ENCODE measurements around the gene CHCHD6. TPM values are rescaled to one million over a fixed set of nuclear protein-coding genes. Genes with fewer than 3 reads are reported as not detected.

Gene CHCHD6
- total and polyA plus RNA-seq, 4 donors, result 2.0 to 5.1 (median 3.9) TPM

DNA sequence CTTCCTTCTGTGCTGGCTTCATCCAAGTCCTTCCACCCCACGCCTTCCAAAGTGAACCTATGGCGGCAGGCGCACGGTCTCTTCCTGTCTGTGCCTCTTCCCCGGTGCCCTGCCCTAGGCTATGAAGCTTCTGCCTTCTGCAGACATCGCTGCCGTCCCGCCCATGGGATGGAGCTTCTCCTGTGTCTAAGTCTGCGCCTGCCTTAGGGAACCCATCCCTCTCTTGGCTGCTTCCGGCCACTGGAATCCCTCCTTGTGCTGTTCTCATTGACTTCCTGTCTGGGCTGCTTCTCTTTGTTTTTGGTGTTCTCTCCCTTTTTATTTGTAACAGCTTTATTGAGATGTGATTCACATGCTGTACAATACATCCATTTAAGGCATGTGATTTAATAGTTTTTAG is 17.2 kb downstream of the CHCHD6 start:
- Histone ChIP-seq H3K36me3 (ENCODE audit: control insufficient read depth in 4 of 4, insufficient read depth in 3 of 4, low read depth in 1 of 4, low read length in 3 of 4) (peaks cover 0 to 3% (median 0%) of the 10 kb centered on the region in 4 donors), H3K4me3 (ENCODE audit: low read depth in 1 of 3, low read length in 3 of 3) (no peak overlapping the region), H3K9ac (ENCODE audit: low read depth in 1 of 2, low read length in 2 of 2) (no peak overlapping the region), H3K27me3 (ENCODE audit: control insufficient read depth in 4 of 4, insufficient read depth in 4 of 4, low read length in 3 of 4) (no peaks in the 10 kb centered on the region), H3K9me3 (ENCODE audit: control insufficient read depth in 4 of 4, low read length in 3 of 4) (peaks cover 0 to 4% (median 0%) of the 10 kb centered on the region in 4 donors), H3K4me1 (ENCODE audit: control insufficient read depth in 4 of 4, insufficient read depth in 4 of 4, low read length in 3 of 4) (no peaks in the 10 kb centered on the region), H3K27ac (ENCODE audit: low read depth in 1 of 2, low read length in 2 of 2) (no peak overlapping the region)
- no peak for TF ChIP-seq HNF4G (IDR thresholded peaks at IDR 0.05)
- TF ChIP-seq FOXA2 (IDR thresholded peaks at IDR 0.05), result no peak
- TF ChIP-seq CTCF (IDR thresholded peaks at IDR 0.05; ENCODE audit: low read depth, low read length, missing input control), result no peak
- TF ChIP-seq TAF1 (conservative IDR thresholded peaks at IDR 0.05), result no peak
- no peak for TF ChIP-seq FOXA1 (IDR thresholded peaks at IDR 0.05)
- no peak for TF ChIP-seq HNF4A (conservative IDR thresholded peaks at IDR 0.05)
- TF ChIP-seq EGR1 (IDR thresholded peaks at IDR 0.05; ENCODE audit: low read depth in 2 of 2), result no peak
- no peak for TF ChIP-seq NR2F2 (IDR thresholded peaks at IDR 0.05)
- TF ChIP-seq RAD21 (IDR thresholded peaks at IDR 0.05), result no peak
- TF ChIP-seq ZBTB33 (IDR thresholded peaks at IDR 0.05), result no peak
- TF ChIP-seq SP1 (IDR thresholded peaks at IDR 0.05), result no peak
- no peak for TF ChIP-seq REST (IDR thresholded peaks at IDR 0.05)
- TF ChIP-seq ATF3 (IDR thresholded peaks at IDR 0.05), result no peak
- no peak for TF ChIP-seq YY1 (IDR thresholded peaks at IDR 0.05)
- TF ChIP-seq RXRA (IDR thresholded peaks at IDR 0.05), result no peak
- TF ChIP-seq, protein P1, sequence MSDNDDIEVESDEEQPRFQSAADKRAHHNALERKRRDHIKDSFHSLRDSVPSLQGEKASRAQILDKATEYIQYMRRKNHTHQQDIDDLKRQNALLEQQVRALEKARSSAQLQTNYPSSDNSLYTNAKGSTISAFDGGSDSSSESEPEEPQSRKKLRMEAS (IDR thresholded peaks at IDR 0.05), result no peak
- TF ChIP-seq JUND (IDR thresholded peaks at IDR 0.05), result no peak
- no peak for TF ChIP-seq GABPA (IDR thresholded peaks at IDR 0.05 in 1 of 2, conservative IDR thresholded peaks at IDR 0.05 in 1 of 2)
- 97% methylated on average over 10 of the region's 10 CpGs for WGBS
- no peak for DNase-seq (ENCODE audit: low spot score)

Measured in liver (tissue), 9 donors.